Camera-type eye (tissue), 1 donor: ENCODE results near the gene ZNF587B. TPM values are rescaled to one million over a fixed set of nuclear protein-coding genes. Genes with fewer than 3 reads are reported as not detected.

ENCODE experiments used
- total RNA-seq: library from RNA; depleted of rRNA; stranded (reverse); fragments of >200 nt; gene quantifications from one replicate; pipeline ENCODE4 v1.2.3, GENCODE V29; 2014

ZNF587B gene
- 30.3 TPM for total RNA-seq

GRCh38 chr19:57830071-57830602, at the start of gene ZNF587B:
Gene ZNF587B, plus strand, starts transcription at chr19:57830299. Its CDS starts 230 bp downstream, at chr19:57830529.

GRCh38 chr19:57814505-57815246, 15.4 kb upstream of the ZNF587B start, which contains the start of gene ZNF552:
Gene ZNF552, minus strand, starts transcription at chr19:57814913. Its CDS starts 170 bp downstream, at chr19:57814743.

GRCh38 chr19:57849666-57850473, 19.8 kb downstream of the ZNF587B start, which contains the start of gene ZNF587:
Gene ZNF587, plus strand, starts transcription at chr19:57849859. Its CDS starts 180 bp downstream, at chr19:57850039.

GRCh38 chr19:57888560-57889231, 58.6 kb downstream of the ZNF587B start, which contains the start of gene ZNF814:
Gene ZNF814, minus strand, starts transcription at chr19:57889037. Its CDS starts 235 bp downstream, at chr19:57888802.

Other genes starting within 250 kb of the ZNF587B start
- 28.7 TPM for gene ZIK1, start 246.2 kb upstream of the ZNF587B start, total RNA-seq
- gene ZNF530, start 230.4 kb upstream of the ZNF587B start, total RNA-seq = 7.1 TPM
- gene ZNF134, start 216.1 kb upstream of the ZNF587B start, total RNA-seq = 65.3 TPM
- gene ZNF211, start 197.1 kb upstream of the ZNF587B start, total RNA-seq = 40.5 TPM
- gene ZSCAN4, start 161.4 kb upstream of the ZNF587B start, total RNA-seq = not detected
- gene ZNF551, start 148.3 kb upstream of the ZNF587B start, total RNA-seq = 23.9 TPM
- gene ZNF154, start 121.1 kb upstream of the ZNF587B start, total RNA-seq = 33.0 TPM
- 27.8 TPM for gene ZNF671, start 102.7 kb upstream of the ZNF587B start, total RNA-seq
- gene ZNF776, start 83.5 kb upstream of the ZNF587B start, total RNA-seq = 48.5 TPM
- 46.6 TPM for gene ZNF586, start 60.6 kb upstream of the ZNF587B start, total RNA-seq
- gene ZNF552, start 15.4 kb upstream of the ZNF587B start, total RNA-seq = 10.1 TPM
- gene ZNF587, start 19.6 kb downstream of the ZNF587B start, total RNA-seq = 65.3 TPM
- gene ZNF814, start 58.7 kb downstream of the ZNF587B start, total RNA-seq = 32.8 TPM
- gene ZNF417, start 86.3 kb downstream of the ZNF587B start, total RNA-seq = 52.0 TPM
- 31.7 TPM for gene ZNF418, start 105.1 kb downstream of the ZNF587B start, total RNA-seq
- 19.6 TPM for gene ZNF256, start 117.4 kb downstream of the ZNF587B start, total RNA-seq
- gene C19orf18, start 144.2 kb downstream of the ZNF587B start, total RNA-seq = 0.66 TPM
- 101 TPM for gene ZNF606, start 172.5 kb downstream of the ZNF587B start, total RNA-seq
- 0.38 TPM for gene ZSCAN1, start 203.7 kb downstream of the ZNF587B start, total RNA-seq
- gene ZNF135, start 229.0 kb downstream of the ZNF587B start, total RNA-seq = 25.1 TPM